GM12878 (cell line): ENCODE results near the gene TUBB. TPM values are rescaled to one million over a fixed set of nuclear protein-coding genes. Genes with fewer than 3 reads are reported as not detected.

Source experiments
- ATAC-seq: fragments of 200-7000 bp; cut with Tn5 transposase; 3 replicates; pipeline ENCODE4 v1.9.1; 2020; ENCODE audit warnings: mild to moderate bottlenecking, moderate library complexity
- BruUV-seq: library from RNA; stranded (reverse); fragments of 400-500 nt; replicated peaks from 2 replicates; lab custom pipeline; 2021; lab: Mats Ljungman, UMichigan
- CTCF ChIA-PET: fragments of 300-600 bp; sonication (Branson Sonifier 250); formaldehyde crosslinking; extraction: SDS; loops from one replicate; lab custom pipeline; 2021; ENCODE audit warnings: inconsistent platforms; lab: Yijun Ruan, JAX
- POLR2A ChIA-PET: fragments of 350-600 bp; formaldehyde crosslinking; extraction: SDS; loops from one replicate; lab custom pipeline; 2021; ENCODE audit warnings: inconsistent platforms; lab: Charles Lee
- RAD21 ChIA-PET: fragments of 300-600 bp; sonication (Branson Sonifier 250); formaldehyde crosslinking; loops from one replicate; lab custom pipeline; 2023; ENCODE audit warnings: antibody characterized with exemption; ENCODE audit not compliant: unreplicated experiment; lab: Charles Lee
- SMC1A ChIA-PET: fragments of 300-600 bp; sonication (Branson Sonifier 250); formaldehyde crosslinking; loops from one replicate; lab custom pipeline; 2023; ENCODE audit not compliant: unreplicated experiment, uncharacterized antibody; lab: Charles Lee
- DNase-seq: peaks from one replicate; pipeline ENCODE4 v3.0.0-alpha.2; 2011; ENCODE audit warnings: low read depth, low spot score
- FAIRE-seq: peaks from 3 replicates; lab custom pipeline; 2011; peaks lifted over from hg19 to GRCh38; lab: Jason Lieb, UNC
- H2AFZ ChIP-seq: 2 replicates; pipeline ENCODE4 v1.6.0; 2011; ENCODE audit warnings: low read depth, low read length, control low read depth; ENCODE audit not compliant: control insufficient read depth
- H3K27ac ChIP-seq: 2 replicates; pipeline ENCODE4 v1.5.1; 2011; ENCODE audit warnings: control low read depth; ENCODE audit not compliant: control insufficient read depth, insufficient read depth
- H3K27me3 ChIP-seq, 2 experiments: replicated peaks in 1 of 2; 2 replicates each; pipeline versions ENCODE4 v1.6.0 to v1.6.1; 2011; ENCODE audit warnings: low read length in 1 of 2; ENCODE audit not compliant: control insufficient read depth in 2 of 2, insufficient read depth in 2 of 2
- H3K36me3 ChIP-seq, 2 experiments: 2 replicates each; pipeline ENCODE4 v1.5.1; 2011; ENCODE audit warnings: low read length in 1 of 2; ENCODE audit not compliant: control insufficient read depth in 2 of 2, insufficient read depth in 2 of 2
- H3K4me1 ChIP-seq: 2 replicates; pipeline ENCODE4 v1.6.1; 2011; ENCODE audit warnings: mild to moderate bottlenecking, low read length, moderate library complexity, mixed read lengths; ENCODE audit not compliant: control insufficient read depth, insufficient read depth
- H3K4me2 ChIP-seq: 2 replicates; pipeline ENCODE4 v1.6.0; 2011; ENCODE audit warnings: control low read depth; ENCODE audit not compliant: control insufficient read depth, insufficient read depth
- H3K4me3 ChIP-seq: fragments of 200-600 bp; sonication (generic); 2 replicates; pipeline ENCODE4 v1.5.1; 2016
- H3K79me2 ChIP-seq: 2 replicates; pipeline ENCODE4 v1.6.0; 2011; ENCODE audit warnings: low read length; ENCODE audit not compliant: control insufficient read depth, insufficient read depth
- H3K9ac ChIP-seq: 2 replicates; pipeline ENCODE4 v1.8.0; 2011; ENCODE audit warnings: low read length, control low read depth, mixed read lengths; ENCODE audit not compliant: control insufficient read depth, insufficient read depth
- H3K9me3 ChIP-seq: replicated peaks from 3 replicates; pipeline ENCODE4 v1.5.1; 2011; ENCODE audit warnings: mild to moderate bottlenecking, low read length; ENCODE audit not compliant: control insufficient read depth, insufficient read depth
- H4K20me1 ChIP-seq: 2 replicates; pipeline ENCODE4 v1.6.0; 2011; ENCODE audit not compliant: control insufficient read depth, insufficient read depth
- HDGF ChIP-seq: fragments of 450-650 bp; IDR thresholded peaks from 2 replicates; pipeline ENCODE4 v1.6.1; 2016; ENCODE audit warnings: antibody characterized with exemption
- MLLT1 ChIP-seq: fragments of 450-650 bp; IDR thresholded peaks from 2 replicates; pipeline ENCODE4 v1.6.1; 2016; ENCODE audit warnings: mild to moderate bottlenecking
- MYC ChIP-seq: IDR thresholded peaks from 2 replicates; pipeline ENCODE4 v1.6.1; 2011; ENCODE audit warnings: mild to moderate bottlenecking, low read length, moderate library complexity, inconsistent platforms; ENCODE audit not compliant: insufficient read depth, insufficient replicate concordance, insufficient read length, severe bottlenecking
- ZNF622 ChIP-seq: fragments of 450-650 bp; IDR thresholded peaks from 2 replicates; pipeline ENCODE4 v1.6.1; 2017; ENCODE audit warnings: mild to moderate bottlenecking, inconsistent platforms
- WGBS: methylation state at CpG from one replicate; pipeline ENCODE4 v1.1.6; 2016; ENCODE audit warnings: low lambda C conversion rate; ENCODE audit not compliant: insufficient replicate concordance, insufficient coverage; ENCODE audit errors: missing lambda C conversion rate; 5-methylcytosine and 5-hydroxymethylcytosine counted together
- in situ Hi-C: fragments of 300-500 bp; cut with MboI; formaldehyde crosslinking; loops from 9 replicates; pipeline ENCODE4 v1.14.3; 2018; ENCODE audit warnings: mixed read lengths
- intact Hi-C: fragments of 100-400 bp; cut with micrococcal nuclease; formaldehyde crosslinking; loops from one replicate; pipeline ENCODE4 v1.14.2; 2022; ENCODE audit not compliant: unreplicated experiment
- polyA plus RNA-seq, 11 experiments: library from polyadenylated mRNA; depleted of rRNA in 4 of 11; unstranded in 6 of 11; stranded (reverse) in 5 of 11; fragments of >200 nt; fragmentation: Nextera tagmentation in 4 of 11; fragmentation: Illumina TruSeq in 1 of 11; extraction: Ambion mirVana in 4 of 11; extraction: Trizol in 1 of 11; gene quantifications; 1 replicate in 1 of 11; 2 replicates in 10 of 11; pipeline versions ENCODE4 v1.2.1 to v1.2.3, GENCODE V29; 2011 to 2016; ENCODE audit warnings: inconsistent platforms in 2 of 11, missing spikeins in 2 of 11, low read depth in 1 of 11
- total RNA-seq, 4 experiments: library from RNA; depleted of rRNA in 3 of 4; stranded (reverse); fragments of >200 nt in 3 of 4; fragmentation: Illumina TruSeq in 1 of 4; extraction: Trizol in 1 of 4; gene quantifications; 2 replicates each; pipeline versions ENCODE4 v1.2.1 to v1.2.3, GENCODE V29; 2013 to 2021

Gene TUBB
- total and polyA plus RNA-seq, 10 of the 15 experiments (the other 5 are each of a cell fraction or from before 2014, with no cell fraction given): 1,039 to 3,052 (median 1,656) TPM

GRCh38 chr6:30766461-30767157, 46.5 kb downstream of the TUBB start:
- Histone ChIP-seq H2AFZ (no peak overlapping the region), H3K4me1 (peaks cover 33% of the 10 kb centered on the region), H3K36me3 (no peaks in the 10 kb centered on the region), H3K4me3 (no peak overlapping the region)
- no peak for DNase-seq
- 85% methylated on average over 6 of the region's 6 CpGs for WGBS
- in situ Hi-C loops: no loop called here
- no peak for FAIRE-seq
- POLR2A ChIA-PET: interaction anchor here (0.6 to 6.2 kb wide), 11 partner anchors 9 to 61 kb away, joined by 3 to 89 read pairs (median 7); partner anchors contain the start of gene FLOT1
- TF ChIP-seq ZNF622: no peak
- no peak for TF ChIP-seq MYC
- no peak; the same call in 1 of the 2 replicates for TF ChIP-seq MLLT1
- TF ChIP-seq HDGF: peak; percentile 37; the same call in 1 of the 2 replicates
- TF ChIP-seq, all 136 proteins: peak for 1
- ATAC-seq: no peak
- H3K4me2 ChIP-seq: peak overlapping the region; percentile 46; the same call in 1 of the 2 replicates
- CTCF ChIA-PET: interaction anchor here (0.9 to 5.0 kb wide), 18 partner anchors 9 to 320 kb away, joined by 3 to 39 read pairs (median 4); partner anchors contain the start of genes IER3 and MDC1
- no peaks in the 10 kb centered on the region for H4K20me1 ChIP-seq
- BruUV-seq: no TSS peak
- SMC1A ChIA-PET: interaction anchor here (0.9 to 9.7 kb wide), 20 partner anchors 8 to 151 kb away, joined by 3 to 217 read pairs (median 7); partner anchors contain the start of genes FLOT1, IER3 and VARS2
- peak overlapping the region; percentile 51 for H3K27ac ChIP-seq
- no peaks in the 10 kb centered on the region for H3K79me2 ChIP-seq
- H3K9me3 ChIP-seq: no peaks in the 10 kb centered on the region; the same call in 2 of the 3 replicates
- H3K27me3 ChIP-seq: no peaks in the 10 kb centered on the region
- RAD21 ChIA-PET: interaction anchor here (1.0 to 7.4 kb wide), 20 partner anchors 8 to 147 kb away, joined by 3 to 98 read pairs (median 6); partner anchors contain the start of genes IER3 and VARS2
- intact Hi-C loops: no loop called here
- peak overlapping the region; percentile 24; the same call in 1 of the 2 replicates for H3K9ac ChIP-seq
